ENCODE measurements around the gene LRRC56.

The LRRC56 gene, protein sequence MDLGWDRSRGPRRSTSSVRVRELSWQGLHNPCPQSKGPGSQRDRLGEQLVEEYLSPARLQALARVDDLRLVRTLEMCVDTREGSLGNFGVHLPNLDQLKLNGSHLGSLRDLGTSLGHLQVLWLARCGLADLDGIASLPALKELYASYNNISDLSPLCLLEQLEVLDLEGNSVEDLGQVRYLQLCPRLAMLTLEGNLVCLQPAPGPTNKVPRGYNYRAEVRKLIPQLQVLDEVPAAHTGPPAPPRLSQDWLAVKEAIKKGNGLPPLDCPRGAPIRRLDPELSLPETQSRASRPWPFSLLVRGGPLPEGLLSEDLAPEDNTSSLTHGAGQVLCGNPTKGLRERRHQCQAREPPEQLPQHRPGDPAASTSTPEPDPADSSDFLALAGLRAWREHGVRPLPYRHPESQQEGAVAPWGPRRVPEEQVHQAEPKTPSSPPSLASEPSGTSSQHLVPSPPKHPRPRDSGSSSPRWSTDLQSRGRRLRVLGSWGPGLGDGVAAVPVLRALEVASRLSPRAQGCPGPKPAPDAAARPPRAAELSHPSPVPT

DNA sequence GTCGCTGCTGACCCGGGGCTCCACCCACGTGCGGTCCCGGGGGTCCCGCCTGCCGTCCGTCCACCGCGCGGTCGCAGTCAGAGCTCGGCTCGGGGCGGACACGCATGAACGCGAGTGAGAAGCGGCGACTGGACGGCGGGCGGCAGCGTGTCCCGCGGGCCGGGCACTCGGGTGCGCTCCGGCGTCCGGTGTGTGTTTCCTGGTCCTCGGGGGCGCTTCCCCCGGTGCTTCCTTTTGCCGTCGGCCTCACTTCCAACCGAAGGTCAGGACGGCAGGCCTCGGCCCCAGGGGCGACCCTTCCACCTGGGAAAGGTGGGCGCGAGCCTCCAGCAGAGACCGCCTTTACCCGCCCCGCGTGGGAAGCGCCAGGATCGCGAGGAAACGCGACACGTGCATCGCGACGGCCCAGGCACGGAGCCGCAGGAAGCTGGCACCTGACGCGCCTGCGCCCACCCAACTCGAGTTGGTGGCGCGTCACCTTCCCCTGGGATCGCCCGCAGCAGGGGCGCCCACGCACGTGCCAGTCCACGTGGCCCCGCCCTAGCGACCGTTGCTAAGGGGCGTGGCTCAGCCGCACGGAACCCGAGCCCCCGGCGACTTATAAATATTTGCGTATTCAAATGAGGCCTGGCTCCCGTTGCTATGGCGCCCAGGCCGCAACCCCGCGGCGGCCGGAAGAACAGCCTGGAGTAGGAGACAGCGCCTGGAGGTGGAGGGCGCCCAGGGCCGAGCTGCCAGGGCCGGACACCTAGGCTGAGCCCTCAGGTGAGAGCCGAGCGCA, at the start of gene LRRC56:
TSS of gene LRRC56 (plus strand) at position 687 of the 781 bp plus-strand sequence. CDS start 3,158 bp downstream, outside the sequence.
- no peak for DNase-seq

DNA sequence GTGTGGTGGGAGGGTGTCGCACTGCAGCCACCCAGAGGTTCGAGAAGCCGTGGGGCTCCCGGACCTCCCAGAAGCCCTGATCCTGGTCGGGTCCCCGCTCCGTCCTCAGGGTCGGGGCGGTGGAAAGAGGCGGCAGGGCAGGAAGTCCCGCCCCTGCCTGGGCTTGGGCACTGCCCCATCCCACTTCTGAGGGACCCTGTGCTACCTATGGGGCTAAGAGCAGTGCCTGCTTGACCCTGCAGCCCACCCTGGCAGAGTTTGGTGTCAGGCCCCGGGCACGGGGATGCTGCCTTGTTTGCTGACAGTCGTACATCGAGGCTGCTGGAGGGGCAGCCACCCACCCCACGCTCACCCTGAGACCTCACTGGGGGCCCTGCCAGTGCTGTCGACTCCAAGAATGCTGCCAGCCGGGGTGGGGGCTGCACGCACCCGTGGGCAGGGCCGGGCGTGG, 49.7 kb upstream of the LRRC56 start:
- no peak for DNase-seq

DNA sequence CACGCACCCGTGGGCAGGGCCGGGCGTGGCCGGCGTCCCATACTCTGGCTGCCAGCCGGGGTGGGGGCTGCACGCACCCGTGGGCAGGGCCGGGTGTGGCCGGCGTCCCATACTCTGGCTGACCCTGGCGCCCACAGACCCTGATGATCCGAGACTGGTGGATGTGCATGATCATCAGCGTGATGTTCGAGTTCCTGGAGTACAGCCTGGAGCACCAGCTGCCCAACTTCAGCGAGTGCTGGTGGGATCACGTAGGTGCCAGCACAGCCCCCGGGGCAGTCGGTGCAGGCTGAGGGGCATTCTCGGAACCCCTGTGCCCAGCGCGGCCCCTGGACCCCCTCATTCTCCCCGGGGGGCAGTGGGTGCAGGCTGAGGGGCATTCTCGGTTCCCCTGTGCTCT, 49.3 kb upstream of the LRRC56 start:
- no peak for DNase-seq

DNA sequence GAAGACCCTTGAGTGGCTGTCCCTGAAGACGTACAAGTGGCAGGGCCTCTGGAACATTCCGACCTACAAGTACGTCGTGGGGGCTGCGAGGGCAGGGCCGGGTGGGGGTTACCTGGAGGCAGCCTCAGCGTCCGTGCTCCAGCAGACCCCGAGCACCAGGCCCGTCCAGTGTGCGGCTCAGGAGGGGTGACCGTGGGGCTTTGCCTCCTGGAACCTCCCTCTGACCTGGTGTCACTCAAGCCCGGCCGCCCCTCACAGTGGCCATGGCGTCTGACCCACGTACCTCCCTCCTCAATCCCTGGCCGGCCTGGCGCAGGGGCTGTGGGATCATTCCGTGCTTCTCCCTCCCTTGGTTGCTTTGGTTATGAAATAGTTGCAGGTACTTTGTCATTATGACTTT, 48.7 kb upstream of the LRRC56 start:
- DNase-seq, result no peak

DNA sequence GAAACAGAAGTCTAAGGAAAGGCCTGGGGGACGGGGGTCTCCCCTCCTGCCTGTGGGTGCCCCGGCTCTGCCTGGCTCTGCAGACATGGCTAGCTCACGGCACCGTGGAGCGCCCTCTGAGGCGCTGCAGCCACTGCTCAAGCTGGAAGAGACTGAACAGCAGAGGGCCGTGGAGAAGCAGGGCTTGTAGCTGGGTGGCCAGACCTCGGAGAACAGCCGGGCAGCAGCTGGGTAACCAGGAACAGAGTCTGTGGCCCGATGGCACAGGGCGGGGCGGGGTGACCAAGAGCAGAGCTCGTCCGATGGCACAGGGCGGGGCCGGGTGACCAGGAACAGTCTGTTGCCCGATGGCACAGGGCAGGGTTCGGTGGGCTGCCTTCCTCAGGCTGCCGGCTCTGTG, 48.3 kb upstream of the LRRC56 start:
- no peak for DNase-seq

DNA sequence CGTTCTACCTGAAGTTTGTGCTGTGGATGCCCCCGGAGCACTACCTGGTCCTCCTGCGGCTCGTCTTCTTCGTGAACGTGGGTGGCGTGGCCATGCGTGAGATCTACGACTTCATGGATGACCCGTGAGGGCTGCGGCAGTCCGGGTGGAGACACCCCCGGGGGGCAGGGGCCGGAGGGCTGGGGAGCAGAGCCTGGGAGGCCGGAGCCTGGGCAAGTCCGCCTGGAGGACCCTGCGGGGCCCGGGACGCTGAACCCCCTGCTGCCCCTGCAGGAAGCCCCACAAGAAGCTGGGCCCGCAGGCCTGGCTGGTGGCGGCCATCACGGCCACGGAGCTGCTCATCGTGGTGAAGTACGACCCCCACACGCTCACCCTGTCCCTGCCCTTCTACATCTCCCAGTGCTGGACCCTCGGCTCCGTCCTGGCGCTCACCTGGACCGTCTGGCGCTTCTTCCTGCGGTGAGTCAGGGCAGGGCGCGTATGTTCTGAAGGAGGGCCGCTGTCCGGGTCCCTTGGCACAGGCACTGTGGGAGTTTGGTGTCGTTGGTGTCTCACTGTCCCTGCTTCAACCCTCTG, 47.6 kb upstream of the LRRC56 start:
- no peak for DNase-seq

DNA sequence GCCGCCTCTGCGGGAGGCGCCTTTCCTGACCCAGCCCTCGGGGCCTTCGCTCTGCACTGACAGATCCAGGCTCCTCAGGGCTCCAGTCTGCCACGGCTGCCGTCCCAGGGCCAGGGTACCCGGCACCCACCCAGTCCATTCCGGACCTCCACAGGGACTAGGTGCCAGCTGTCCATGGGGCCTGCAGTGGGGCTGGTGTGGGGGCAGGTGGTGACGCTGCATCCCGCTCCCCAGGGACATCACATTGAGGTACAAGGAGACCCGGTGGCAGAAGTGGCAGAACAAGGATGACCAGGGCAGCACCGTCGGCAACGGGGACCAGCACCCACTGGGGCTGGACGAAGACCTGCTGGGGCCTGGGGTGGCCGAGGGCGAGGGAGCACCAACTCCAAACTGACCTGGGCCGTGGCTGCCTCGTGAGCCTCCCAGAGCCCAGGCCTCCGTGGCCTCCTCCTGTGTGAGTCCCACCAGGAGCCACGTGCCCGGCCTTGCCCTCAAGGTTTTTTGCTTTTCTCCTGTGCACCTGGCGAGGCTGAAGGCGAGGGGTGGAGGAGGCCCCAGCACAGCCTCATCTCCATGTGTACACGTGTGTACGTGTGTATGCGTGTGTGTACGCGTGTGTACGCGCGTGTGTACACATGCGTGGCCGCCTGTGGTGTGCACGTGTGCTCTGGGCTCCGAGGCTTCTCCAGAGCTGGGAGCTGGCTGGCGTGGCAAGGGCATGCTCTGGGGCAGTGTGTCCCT, 47.0 kb upstream of the LRRC56 start:
- no peak for DNase-seq

DNA sequence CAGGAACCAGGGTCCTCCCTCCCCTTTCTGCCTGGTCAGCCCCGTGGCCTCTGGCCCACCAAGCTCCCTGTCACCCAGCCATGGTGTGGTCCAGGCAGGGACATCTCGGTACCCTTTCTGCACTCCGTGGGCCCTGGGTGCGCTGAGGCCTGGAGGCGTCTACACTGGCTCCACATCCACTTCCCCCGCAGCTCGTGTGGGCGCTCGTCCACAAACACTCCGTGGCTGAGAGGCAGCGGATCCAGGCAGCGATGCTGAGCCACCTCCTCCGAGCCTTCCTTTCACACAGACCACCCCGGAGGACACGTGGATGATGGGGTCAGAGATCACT, 46.4 kb upstream of the LRRC56 start:
- DNase-seq, result no peak

DNA sequence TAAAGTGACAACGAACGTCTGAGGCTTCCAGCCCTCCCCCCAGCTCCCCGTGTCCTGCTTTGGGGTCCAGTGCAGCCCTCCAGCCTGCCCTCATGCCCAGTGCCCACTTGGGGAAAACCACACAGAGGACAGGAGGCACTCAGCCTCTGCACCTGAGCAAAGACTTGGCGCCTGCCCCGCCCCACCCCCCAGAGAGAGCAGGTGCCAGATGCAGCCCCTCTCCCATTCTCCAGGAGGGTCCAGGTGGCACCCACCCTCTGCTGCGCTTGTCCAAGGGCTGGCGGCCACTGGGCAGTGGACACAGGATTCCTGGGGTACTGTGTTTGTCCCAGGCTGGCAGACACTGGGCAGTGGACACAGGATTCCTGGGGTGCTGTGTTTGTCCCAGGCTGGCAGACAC, 46.0 kb upstream of the LRRC56 start:
- DNase-seq, result no peak

DNA sequence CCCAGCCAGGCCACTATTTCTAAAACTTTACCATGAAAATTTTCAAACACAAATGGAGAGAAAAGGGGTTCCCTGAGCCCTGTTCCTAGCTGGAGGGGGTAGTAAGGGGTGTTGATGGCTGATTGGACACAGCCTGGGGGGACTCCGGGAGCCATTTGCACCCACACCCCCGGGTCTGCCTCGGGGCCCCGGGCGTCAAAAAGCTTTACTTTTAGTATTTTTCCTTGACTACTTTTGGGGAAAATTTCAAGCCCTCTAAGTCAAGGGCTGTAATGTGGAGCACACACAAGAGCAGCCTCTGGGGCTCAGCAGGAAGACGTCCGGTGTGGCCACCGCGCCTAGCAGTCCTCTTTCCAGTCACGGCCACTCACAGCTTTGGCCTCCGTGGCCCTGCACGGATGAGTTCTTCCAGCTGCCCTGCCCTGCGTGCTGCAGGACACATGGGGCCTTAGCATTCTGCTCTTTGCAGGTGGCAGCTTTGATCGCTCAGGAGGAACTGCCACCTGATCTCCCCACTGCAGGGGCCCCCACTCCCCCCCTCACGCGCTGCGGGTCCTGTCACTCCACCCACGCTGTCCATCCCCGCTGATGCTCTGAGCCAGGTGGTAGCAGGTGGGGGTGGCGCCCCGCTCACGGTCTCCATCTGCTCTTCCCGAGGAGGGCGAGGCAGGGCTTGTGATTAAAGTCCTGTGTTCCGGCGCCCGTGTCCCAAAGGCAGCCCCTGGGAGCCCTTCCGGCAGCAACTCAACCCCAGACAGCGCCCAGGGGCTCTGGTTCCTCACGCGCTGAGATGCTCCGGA, 44.7 kb upstream of the LRRC56 start:
- DNase-seq, result no peak

DNA sequence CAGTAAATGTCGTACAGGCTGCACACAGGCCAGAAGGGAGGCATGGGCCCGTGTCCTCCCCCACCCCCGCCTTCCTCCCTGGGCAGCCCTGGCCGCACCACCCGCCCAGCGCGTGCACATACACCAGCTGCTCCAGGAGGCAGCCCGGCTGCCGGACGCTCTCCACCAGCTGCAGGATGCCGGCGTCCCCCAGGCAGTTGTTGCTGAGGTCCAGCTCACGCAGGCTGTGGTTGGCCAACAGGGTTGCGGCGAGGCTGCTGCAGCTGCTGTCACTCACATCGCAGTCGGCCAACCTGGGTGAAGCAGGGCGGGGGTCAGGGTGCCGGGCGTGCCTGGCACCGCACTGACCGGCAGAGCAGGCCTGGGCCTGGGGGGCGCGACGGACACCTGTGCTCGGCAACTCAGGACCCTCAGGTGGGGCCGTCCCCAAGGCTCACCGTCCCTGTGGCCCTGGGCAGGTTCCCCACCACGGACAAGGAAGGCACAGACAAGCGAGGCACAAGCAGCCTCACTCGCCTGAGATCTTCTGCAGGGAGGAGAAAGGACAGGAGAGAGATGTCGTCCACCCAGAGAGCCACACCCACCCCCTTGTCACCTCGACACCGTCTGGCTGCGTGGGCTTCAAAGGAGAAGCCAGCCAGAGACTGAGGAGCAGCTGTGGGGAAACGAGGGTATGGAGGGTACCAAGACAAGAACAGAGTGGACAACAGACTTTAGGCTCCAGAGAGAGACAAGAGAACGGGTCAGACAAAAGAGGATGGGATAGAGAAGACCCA, 42.4 kb upstream of the LRRC56 start:
- DNase-seq, result no peak

DNA sequence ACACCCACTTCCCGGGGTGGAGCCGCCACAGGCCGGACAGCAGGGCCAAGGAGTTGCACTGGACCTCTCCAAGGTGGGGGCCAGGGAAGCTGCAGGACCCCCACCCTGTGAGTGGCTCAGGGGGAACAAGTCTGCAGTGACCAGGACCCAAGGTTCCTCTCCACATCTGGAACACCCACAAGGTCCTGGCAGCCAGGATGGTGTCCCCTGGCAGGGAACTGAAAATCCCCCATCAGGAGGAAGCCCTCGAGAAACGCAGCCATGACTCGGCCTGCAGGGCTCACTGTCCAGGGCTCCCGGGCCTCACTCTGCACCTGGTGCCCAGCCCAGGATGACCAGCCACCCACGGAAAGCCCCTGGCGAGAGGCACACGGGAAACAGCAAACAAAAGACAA, 41.8 kb upstream of the LRRC56 start:
- no peak for DNase-seq

DNA sequence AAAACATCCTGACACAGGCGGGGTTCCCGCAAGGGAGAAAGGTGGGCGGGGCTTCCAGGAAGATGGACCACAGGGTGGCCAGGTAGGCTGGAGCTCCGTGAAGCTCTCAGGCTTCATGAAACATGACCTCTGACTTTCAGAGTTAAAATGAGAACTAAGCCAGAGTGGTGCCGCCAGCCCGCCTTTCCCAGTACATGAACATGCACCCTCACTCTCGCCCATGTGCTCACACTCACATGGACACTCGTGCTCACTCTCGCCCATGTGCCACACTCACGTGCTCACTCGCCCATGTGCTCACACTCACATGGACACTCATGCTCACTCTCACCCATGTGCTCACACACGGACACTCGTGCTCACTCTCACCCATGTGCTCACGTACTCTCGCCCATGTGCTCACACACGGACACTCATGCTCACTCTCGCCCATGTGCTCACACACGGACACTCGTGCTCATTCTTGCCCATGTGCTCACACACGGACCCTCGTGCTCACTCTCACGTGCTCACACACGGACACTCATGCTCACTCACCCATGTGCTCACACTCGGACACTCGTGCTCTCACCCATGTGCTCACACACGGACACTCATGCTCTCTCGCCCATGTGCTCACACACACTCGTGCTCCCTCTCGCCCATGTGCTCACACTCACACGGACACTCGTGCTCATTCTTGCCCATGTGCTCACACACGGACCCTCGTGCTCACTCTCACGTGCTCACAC, 40.3 kb upstream of the LRRC56 start:
- DNase-seq, result no peak

DNA sequence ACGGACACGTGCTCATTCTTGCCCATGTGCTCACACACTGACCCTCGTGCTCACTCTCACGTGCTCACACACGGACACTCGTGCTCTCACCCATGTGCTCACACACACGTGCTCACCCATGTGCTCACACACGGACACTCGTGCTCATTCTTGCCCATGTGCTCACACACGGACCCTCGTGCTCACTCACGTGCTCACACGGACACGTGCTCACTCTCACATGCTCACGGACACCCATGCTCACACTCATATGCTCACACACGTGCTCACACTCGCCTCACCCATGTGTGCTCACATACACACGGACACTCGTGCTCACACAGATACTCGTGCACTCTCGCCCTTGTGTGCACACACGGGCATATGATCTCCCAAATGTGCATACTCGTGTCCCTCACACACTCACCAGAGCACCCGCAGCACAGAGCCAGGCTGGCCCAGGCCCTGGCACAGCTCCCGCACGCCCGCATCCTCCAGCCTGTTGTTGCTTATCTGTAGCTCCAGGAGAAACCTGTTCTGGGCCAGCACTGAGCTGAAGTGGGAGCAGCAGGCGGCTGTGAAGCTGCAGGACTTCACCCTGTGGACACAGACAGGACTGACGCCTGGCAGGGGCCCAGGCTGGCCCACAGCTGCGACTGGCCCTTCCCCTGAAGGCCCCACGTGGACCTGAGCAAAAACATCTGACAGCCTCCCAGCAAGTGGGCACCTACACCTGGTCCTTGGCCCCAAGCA, 39.6 kb upstream of the LRRC56 start:
- no peak for DNase-seq

DNA sequence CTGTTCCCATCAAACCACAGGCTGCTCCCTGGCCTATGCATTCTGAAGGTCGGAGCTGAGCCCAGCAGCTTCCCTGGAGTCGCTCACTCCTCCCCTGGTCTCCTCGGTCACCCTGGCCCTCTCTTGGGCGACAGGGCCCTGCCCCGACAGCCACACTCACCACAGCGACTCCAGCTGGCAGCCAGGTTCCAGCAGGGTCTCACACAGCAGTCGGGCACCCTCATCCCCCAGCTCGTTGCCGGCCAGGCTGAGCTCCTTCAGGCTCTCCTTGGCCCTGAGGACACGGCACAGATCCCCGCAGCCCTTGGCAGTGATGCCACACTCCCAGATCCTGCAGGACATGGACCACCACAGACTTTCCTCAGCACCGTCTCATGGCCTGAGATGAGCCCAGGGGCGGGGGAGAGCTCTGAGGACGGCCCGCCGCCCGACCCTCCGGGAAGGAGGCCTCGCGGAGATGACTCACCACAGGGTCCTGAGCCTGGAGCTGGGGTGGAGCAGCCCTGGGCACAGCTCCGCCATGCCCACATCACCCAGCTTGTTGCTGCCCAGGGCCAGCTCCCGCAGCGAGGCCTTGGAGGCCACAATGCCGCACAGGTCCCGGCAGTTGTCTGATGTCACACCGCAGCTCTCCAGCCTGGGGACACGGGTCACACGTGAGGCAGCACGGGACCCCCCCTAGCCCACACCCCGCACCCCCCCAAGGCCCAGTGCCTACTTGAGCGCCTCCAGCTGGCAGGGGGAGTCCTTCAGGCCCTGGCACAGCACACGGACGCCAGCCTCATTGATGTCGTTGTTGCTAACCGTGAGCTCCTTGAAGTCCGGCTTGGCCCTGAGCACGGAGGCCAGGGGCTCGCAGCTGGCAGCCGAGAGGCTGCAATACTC, 38.8 kb upstream of the LRRC56 start:
- DNase-seq, result no peak

DNA sequence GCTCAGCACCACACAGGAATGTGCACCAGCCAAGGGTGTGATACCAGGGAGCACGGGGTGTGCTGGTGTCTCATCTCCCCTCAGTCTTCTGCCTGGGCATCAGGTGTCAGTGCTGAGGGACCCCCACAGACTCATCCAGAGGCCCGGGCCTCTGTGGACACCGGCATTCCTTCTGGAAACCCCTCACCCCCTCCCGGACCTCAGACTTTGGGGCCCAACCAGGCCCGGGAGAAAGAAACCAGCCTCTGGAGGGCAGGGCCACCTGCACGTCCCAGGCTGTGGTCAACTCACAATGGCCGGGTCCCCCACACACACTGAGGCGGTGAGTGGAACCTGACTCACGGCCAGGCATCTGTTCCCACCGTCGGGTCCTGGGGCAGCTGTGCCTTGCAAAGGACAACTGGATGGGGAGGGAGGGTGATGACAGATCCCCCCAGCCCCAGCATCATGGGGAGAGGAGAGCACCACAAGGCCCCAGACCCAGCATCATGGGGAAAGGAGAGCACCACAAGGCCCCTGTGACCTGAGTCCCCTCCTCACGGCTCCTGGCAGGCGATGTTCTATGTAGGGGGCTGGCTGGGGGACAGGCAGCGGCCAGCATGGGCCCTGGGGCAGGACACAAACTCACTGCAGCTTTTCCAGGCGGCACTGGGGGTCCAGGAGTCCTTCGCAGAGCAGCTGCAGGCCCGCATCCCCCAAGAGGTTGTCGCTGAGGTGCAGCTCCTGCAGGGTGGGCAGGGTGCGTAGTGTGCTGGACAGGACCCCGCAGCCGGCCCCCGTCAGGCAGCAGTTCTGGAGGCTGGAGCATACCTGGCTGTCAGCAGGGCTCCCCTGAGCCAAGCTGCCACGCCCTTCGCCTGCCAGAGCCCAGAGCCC, 37.9 kb upstream of the LRRC56 start:
- DNase-seq, result no peak

DNA sequence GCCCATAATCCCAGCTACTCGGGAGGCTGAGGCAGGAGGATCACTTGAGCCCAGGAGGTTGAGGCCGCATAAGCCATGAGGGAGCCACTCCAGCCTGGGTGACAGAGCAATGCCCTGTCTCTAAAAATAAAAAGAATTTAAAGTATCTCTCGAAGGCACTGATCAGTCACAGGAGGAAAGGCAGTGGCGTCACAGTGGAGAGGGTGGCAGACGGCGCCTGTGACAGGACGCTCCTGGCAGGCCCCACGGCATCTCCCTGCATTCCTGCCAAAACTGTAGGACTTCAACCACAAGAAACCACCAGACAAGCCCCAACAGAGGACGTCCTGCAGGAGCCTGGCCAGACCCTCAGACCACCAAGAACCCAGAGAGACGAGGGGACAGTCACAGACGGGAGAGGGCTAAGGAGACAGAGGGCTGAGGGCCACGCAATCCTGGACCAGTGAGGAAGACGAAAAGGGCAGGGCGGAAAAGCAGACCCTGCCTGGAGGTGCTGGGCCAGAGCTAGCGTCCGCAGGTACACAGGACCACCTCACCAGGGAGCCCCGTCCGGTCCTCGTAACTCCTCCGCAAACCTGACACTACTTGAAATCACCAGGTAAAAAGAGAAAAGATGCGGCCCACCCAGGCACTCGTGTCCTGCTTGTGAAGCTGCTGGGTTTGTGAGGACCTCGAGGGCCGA, 36.2 kb upstream of the LRRC56 start:
- DNase-seq, result no peak
